ENCODE measurements around the gene LMNB1. TPM values are rescaled to one million over a fixed set of nuclear protein-coding genes. Genes with fewer than 3 reads are reported as not detected.

LMNB1 gene
- total RNA-seq, 1 experiment from 2014 or later = 211 TPM

GRCh38 chr5:126872561-126873354 is 95.8 kb downstream of the LMNB1 start:
- Histone ChIP-seq H3K4me1 (ENCODE audit: insufficient read depth, low read length) (peaks cover 6% of the 10 kb centered on the region; the same call in 1 of the 2 replicates), H2BK120ac (ENCODE audit: low read depth, low read length, poor library complexity, severe bottlenecking) (no peak overlapping the region), H3K9ac (ENCODE audit: extremely low read depth, insufficient read length, low read length) (no peak overlapping the region), H3K56ac (ENCODE audit: insufficient read length, low read depth, low read length) (no peak overlapping the region), H3K9me3 (ENCODE audit: control insufficient read depth, low read depth, low read length) (no peaks in the 10 kb centered on the region), H3K14ac (ENCODE audit: insufficient read depth, low read length) (no peak overlapping the region), H3K4me2 (ENCODE audit: insufficient read depth, insufficient read length, low read length) (no peak overlapping the region), H3K23me2 (ENCODE audit: insufficient read length, low read depth, low read length, poor library complexity, severe bottlenecking) (peaks cover 4% of the 10 kb centered on the region), H4K8ac (replicated peaks; ENCODE audit: insufficient read length, low read depth, low read length) (no peak overlapping the region), H2BK15ac (ENCODE audit: low read depth, low read length) (no peak overlapping the region), H4K5ac (ENCODE audit: insufficient read length, low read depth, low read length) (no peak overlapping the region), H4K91ac (ENCODE audit: insufficient read length, low read depth, low read length) (no peak overlapping the region), H3T11ph (ENCODE audit: low read length) (no peak overlapping the region), H2AK5ac (ENCODE audit: insufficient read length, low read length) (no peak overlapping the region), H3K27me3 (ENCODE audit: insufficient read depth, low read length) (no peaks in the 10 kb centered on the region), H4K20me1 (ENCODE audit: control insufficient read depth, insufficient read depth, insufficient read length) (no peaks in the 10 kb centered on the region), H3K18ac (ENCODE audit: insufficient read length, low read depth, low read length) (no peak overlapping the region), H3K4ac (ENCODE audit: low read depth, low read length) (no peak overlapping the region), H3K23ac (ENCODE audit: insufficient read length, low read depth, low read length) (no peak overlapping the region), H3K79me1 (ENCODE audit: insufficient read depth, low read depth, low read length, poor library complexity, severe bottlenecking) (no peaks in the 10 kb centered on the region), H3K79me2 (ENCODE audit: insufficient read depth, low read length) (no peaks in the 10 kb centered on the region), H3K27ac (ENCODE audit: insufficient read length, low read depth, low read length) (no peak overlapping the region), H2BK20ac (ENCODE audit: low read depth, low read length, poor library complexity, severe bottlenecking) (no peak overlapping the region), H2BK5ac (ENCODE audit: insufficient read length, low read length) (no peak overlapping the region), H2BK12ac (ENCODE audit: insufficient read length, low read depth, low read length) (no peak overlapping the region), H2AFZ (ENCODE audit: low read length) (no peak overlapping the region)
- no peak for DNase-seq
- peaks cover 2 to 14% (median 3%) of the 10 kb centered on the region in 3 experiments; a peak in 5 of 7 replicates for H3K36me3 Mint-ChIP-seq (ENCODE audit: insufficient read depth in 1 of 3, low read depth in 3 of 3)
- no peak overlapping the region; a peak in 1 of 5 replicates for H3K4me3 Mint-ChIP-seq
- H3K27ac Mint-ChIP-seq = peak overlapping the region in 2 of 3 experiments; percentile 28 to 76; a peak in 3 of 7 replicates
- WGBS (ENCODE audit: extremely low coverage, insufficient read length, low lambda C conversion rate) = no CpG with 5 or more reads among the region's 11 CpGs
- TF ChIP-seq CTCF (conservative IDR thresholded peaks at IDR 0.05) = no peak
- no peaks in the 10 kb centered on the region for H3K9me3 Mint-ChIP-seq
- H3K4me1 Mint-ChIP-seq = peaks cover 29 to 36% of the 10 kb centered on the region in 2 experiments
- peaks cover 2% of the 10 kb centered on the region; the same call in 1 of the 2 replicates for H3K27me3 Mint-ChIP-seq (ENCODE audit: low read depth)

All from H9 (cell line).